Adrenal gland (tissue), 5 donors: ENCODE measurements around the gene ZYX.

Source experiments
- CTCF ChIP-seq, 6 experiments: fragments of 450-650 bp in 4 of 6; fragments of 200-600 bp in 2 of 6; sonication (generic) in 1 of 6; IDR thresholded peaks; 1 replicate in 5 of 6; 2 replicates in 1 of 6; pipeline versions ENCODE4 v1.5.1 to v1.8.0; 2016 to 2021; ENCODE audit warnings: antibody characterized with exemption in 6 of 6, mild to moderate bottlenecking in 2 of 6, moderate library complexity in 1 of 6
- POLR2A ChIP-seq, 2 donors: fragments of 450-650 bp; IDR thresholded peaks; one replicate each; pipeline ENCODE4 v1.6.1; 2017; ENCODE audit warnings: antibody characterized with exemption in 2 of 2, mild to moderate bottlenecking in 2 of 2, moderate library complexity in 1 of 2
- donor health status: DM: no; HTN: no; CAD: no.

GRCh38 chr7:143413123-143413522 lies 32.0 kb downstream of the ZYX start:
- TF ChIP-seq CTCF (IDR thresholded peaks at IDR 0.05) (no peak), POLR2A (IDR thresholded peaks at IDR 0.05) (no peak)
